Right cardiac atrium (tissue), 5 donors: ENCODE data around the gene MEN1. TPM values are rescaled to one million over a fixed set of nuclear protein-coding genes. Genes with fewer than 3 reads are reported as not detected.
A peak's percentile ranks its signal among the peaks of the same experiment; 100 is the strongest.

Experiments
- ATAC-seq, 2 donors: fragments of 200-7000 bp; cut with Tn5 transposase; one replicate each; pipeline versions ENCODE4 v1.8.0 to v1.9.1; 2020; ENCODE audit warnings: moderate library complexity in 2 of 2, mild to moderate bottlenecking in 1 of 2
- DNase-seq, 3 donors: peaks; one replicate each; pipeline ENCODE4 v3.0.0-alpha.2; 2020
- H3K27ac ChIP-seq: one replicate; pipeline ENCODE4 v1.5.1; 2013; ENCODE audit warnings: mild to moderate bottlenecking, low read length, control low read depth, moderate library complexity
- H3K27me3 ChIP-seq: one replicate; pipeline ENCODE4 v1.6.1; 2013; ENCODE audit not compliant: control insufficient read depth, insufficient read depth
- H3K4me1 ChIP-seq: one replicate; pipeline ENCODE4 v1.6.1; 2013; ENCODE audit warnings: low read length; ENCODE audit not compliant: control insufficient read depth, insufficient read depth
- H3K4me3 ChIP-seq: one replicate; pipeline ENCODE4 v1.5.1; 2013; ENCODE audit warnings: low read length, control low read depth
- H3K9me3 ChIP-seq: one replicate; pipeline ENCODE4 v1.6.1; 2013; ENCODE audit warnings: low read length; ENCODE audit not compliant: control insufficient read depth
- WGBS: extraction: QIAGEN DNeasy Blood & Tissue Kit; methylation state at CpG from one replicate; pipeline ENCODE4 v1.1.7; 2013; 5-methylcytosine and 5-hydroxymethylcytosine counted together
- intact Hi-C, 4 donors: fragments of 100-400 bp; cut with DNase I; formaldehyde crosslinking; loops; one replicate each; pipeline versions ENCODE4 v1.11.0 to v1.14.0; 2022 to 2023
- polyA plus RNA-seq: library from polyadenylated mRNA; stranded (reverse); fragments of 200-250 nt; gene quantifications from one replicate; pipeline ENCODE4 v1.2.3, GENCODE V29; 2013
- total RNA-seq, 4 donors: library from RNA; stranded (reverse); fragmentation: NEBNext Ultra II Directional; extraction: Animal tissue kit (Norgen Biotek cat#: 25700); gene quantifications; one replicate each; pipeline ENCODE4 v1.2.1, GENCODE V29; 2021
- donor health status: healthy with polysubstance abuse.
- donor health status: DM: no; HTN: yes; CAD: no.
- donor health status: DM: no; HTN: no; CAD: no.
- donor health status: DM: no; HTN: yes; CAD: no; lungs with severe emphysema.
- donor health status: DM: yes; HTN: yes; CAD: no.

The MEN1 gene
- total and polyA plus RNA-seq, 5 donors = 9.6 to 11.7 (median 10.1) TPM

DNA sequence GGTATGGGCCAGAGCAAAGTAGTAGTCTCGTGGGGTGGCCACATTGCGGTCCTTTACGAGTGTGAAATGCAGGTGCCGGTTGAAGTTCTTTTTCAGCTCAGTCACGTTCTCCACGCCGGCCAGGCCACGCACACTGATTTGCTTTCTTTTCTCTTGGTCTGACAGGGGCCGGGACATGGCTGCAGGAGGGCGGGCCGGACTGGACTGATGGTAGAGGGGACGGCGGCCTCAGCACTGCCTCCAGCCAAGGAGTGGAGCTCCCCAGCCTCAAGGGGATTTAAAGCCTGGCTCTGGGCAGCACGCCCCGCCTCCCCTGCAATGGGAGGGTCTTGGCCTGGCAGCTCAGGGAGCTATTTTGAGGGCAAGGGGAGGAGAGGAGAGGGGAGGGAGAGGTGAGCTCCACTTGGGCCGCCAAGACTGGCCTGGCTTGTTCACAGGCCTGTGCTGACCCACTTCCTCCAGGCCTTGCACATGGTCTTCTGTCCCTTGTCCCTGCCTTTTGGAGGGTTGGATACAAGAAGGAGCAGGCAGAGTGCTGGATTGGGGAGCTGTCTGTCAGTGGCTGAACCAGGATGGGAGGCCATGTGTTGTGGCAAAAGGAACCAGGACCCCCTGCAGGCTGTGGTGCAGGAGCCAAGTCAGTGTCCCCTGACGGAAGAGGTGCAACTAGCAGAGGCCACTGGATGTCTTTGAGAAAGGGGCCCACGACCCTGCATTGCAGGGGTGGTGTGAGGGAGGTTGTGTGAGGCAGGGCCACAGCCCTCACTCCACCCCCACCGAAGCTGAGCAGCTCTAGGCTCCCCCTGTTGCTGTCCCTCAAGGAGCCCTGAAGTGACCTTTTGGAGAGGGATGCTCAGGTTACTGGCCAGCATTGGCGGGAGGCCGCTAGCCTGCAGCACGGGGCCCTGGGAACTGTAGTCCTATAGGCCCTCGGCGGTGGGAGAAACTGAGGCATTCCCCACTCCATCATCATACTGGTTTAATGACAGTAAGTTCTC is 50.3 kb downstream of the MEN1 start, which contains the start of gene PYGM:
Gene PYGM, minus strand, starts transcription at position 253 of the 998 bp plus-strand sequence. Its CDS starts 76 bp downstream, at position 177.
- ATAC-seq (peak; percentile 78 to 89), DNase-seq (peak; percentile 88 to 96 (median 95))
- Histone ChIP-seq H3K4me3 (no peak within 1 kb of the TSS), H3K9me3 (no peaks in the 10 kb centered on the region), H3K4me1 (peaks cover 16% of the 10 kb centered on the region), H3K27me3 (no peaks in the 10 kb centered on the region), H3K27ac (peak within 1 kb of the TSS; percentile 49)
- whole genome bisulfite sequencing = 25% methylated on average over 24 of the region's 24 CpGs
- intact Hi-C loops = no loop called here

DNA sequence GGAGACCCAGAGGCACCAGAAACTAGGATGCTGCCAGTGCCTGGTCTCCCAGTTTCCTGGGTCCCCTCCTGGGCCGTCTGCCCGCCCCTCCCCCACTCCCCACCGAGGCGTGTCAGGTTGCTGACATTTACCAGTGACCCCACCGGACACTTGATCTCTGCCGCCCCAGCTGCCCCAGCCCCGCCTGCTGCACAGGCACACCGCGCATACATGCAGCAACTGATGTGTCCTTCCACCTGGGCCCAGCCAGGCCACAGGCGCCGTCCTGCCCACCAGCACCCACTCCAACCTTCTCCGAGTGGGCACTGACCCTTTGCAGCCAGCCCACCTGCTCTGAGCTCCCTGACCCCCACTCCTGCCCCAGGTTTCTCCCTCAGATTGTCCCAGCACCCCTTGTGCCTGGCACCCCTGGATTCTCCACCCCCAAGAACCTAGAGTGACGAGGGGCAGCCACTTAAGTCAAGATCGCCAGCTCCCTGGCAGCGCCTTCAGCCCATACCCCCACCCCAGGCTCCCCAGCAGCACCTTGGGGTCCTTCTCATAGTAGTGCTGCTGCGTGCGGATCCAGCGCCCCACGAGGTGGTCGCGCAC is 51.1 kb downstream of the MEN1 start:
- H3K27ac ChIP-seq = peak overlapping the region; percentile 49
- no peaks in the 10 kb centered on the region for H3K9me3 ChIP-seq
- 51% methylated on average over 21 of the region's 21 CpGs for WGBS
- H3K4me3 ChIP-seq = no peak overlapping the region
- ATAC-seq (peak; percentile 12 to 14), DNase-seq (peak in 2 of 3 donors; percentile 71 to 82)
- peaks cover 16% of the 10 kb centered on the region for H3K4me1 ChIP-seq
- intact Hi-C loops = no loop called here
- H3K27me3 ChIP-seq = no peaks in the 10 kb centered on the region

- Histone ChIP-seq H3K4me3 (no peak overlapping the region), H3K4me1 (peaks cover 12% of the 10 kb centered on the region), H3K9me3 (no peaks in the 10 kb centered on the region), H3K27me3 (no peaks in the 10 kb centered on the region), H3K27ac (no peak overlapping the region)
- no peak for ATAC-seq
- 87% methylated on average over 15 of the region's 15 CpGs for WGBS
- DNase-seq = peak in 2 of 3 donors; percentile 40 to 55
- intact Hi-C loops = no loop called here
These were observed 51.8 kb downstream of the MEN1 start for GRCh38 chr11:64758330-64759079.

GRCh38 chr11:64757549-64758329 is 52.6 kb downstream of the MEN1 start:
- no peak for ATAC-seq
- Histone ChIP-seq H3K9me3 (no peaks in the 10 kb centered on the region), H3K4me1 (peaks cover 8% of the 10 kb centered on the region), H3K27ac (no peak overlapping the region), H3K4me3 (no peak overlapping the region), H3K27me3 (no peaks in the 10 kb centered on the region)
- WGBS = 86% methylated on average over 19 of the region's 19 CpGs
- DNase-seq = peak in 2 of 3 donors; percentile 56 to 58
- intact Hi-C loops = no loop called here

- peak in 1 of 3 donors; percentile 32 for DNase-seq
- ATAC-seq = no peak
- no peaks in the 10 kb centered on the region for H3K27me3 ChIP-seq
- H3K27ac ChIP-seq = no peak overlapping the region
- H3K4me3 ChIP-seq = no peak overlapping the region
- peaks cover 8% of the 10 kb centered on the region for H3K4me1 ChIP-seq
- no peaks in the 10 kb centered on the region for H3K9me3 ChIP-seq
- 89% methylated on average over 13 of the region's 13 CpGs for WGBS
- intact Hi-C loops = no loop called here
These were observed 54.5 kb downstream of the MEN1 start for GRCh38 chr11:64755681-64756361.

DNA sequence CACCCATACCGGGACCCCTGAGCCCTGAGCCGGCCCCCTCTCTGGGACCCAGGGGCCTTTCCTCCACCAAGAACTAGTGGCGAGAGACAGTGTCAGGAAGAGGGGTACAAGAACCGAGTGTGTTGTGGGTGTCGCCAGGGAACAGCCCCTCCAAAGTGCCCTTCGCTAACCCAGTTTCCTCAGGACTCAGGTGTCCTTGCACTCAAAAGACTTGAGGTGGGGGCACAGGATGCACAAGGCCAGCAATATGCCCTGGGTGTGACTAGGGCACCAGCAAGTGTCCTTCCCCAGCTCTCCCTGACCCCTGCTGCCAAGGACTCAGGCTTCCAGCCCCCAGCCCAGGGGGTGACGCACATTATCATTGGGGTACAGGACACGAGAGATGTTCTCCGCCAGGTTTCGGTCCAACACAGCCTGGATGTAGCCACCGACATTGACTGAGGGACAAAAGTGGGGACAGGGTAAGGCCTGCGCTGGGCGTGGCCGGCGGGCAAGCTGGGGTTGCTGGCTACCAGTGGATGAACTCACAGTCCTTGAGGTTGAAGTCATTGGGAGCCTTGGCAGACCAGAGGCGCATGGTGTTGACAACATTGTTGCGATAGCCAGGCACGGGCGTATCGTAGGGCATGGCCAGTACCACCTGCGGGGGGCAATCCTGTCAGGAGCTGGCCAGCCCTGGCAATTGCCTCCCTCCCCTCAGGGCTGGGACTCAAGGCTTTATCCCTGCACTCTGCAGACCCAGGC is 55.3 kb downstream of the MEN1 start:
- Histone ChIP-seq H3K4me1 (peaks cover 2% of the 10 kb centered on the region), H3K27ac (no peak overlapping the region), H3K9me3 (no peaks in the 10 kb centered on the region), H3K27me3 (no peaks in the 10 kb centered on the region), H3K4me3 (no peak overlapping the region)
- peak in 2 of 3 donors; percentile 42 to 45 for DNase-seq
- no peak for ATAC-seq
- intact Hi-C loops = no loop called here
- WGBS = 91% methylated on average over 21 of the region's 21 CpGs

GRCh38 chr11:64754124-64754918 is 56.0 kb downstream of the MEN1 start:
- ATAC-seq = no peak
- no peaks in the 10 kb centered on the region for H3K4me1 ChIP-seq
- WGBS = 82% methylated on average over 26 of the region's 26 CpGs
- no peaks in the 10 kb centered on the region for H3K27me3 ChIP-seq
- H3K9me3 ChIP-seq = no peaks in the 10 kb centered on the region
- no peak overlapping the region for H3K27ac ChIP-seq
- peak in 2 of 3 donors; percentile 40 to 55 for DNase-seq
- intact Hi-C loops = no loop called here
- H3K4me3 ChIP-seq = no peak overlapping the region
